HG03103 (cell line): ENCODE results near the gene FAM107B.
"Not testable (repeated sequence)": the region's sequence is repeated elsewhere in the genome, so short reads cannot be mapped to it uniquely, and the experiment has no call there.

ENCODE experiments used
- ATAC-seq: cut with Tn5 transposase; IDR thresholded peaks from one replicate; pipeline ENCODE4 v1.9.1; 2021; ENCODE audit warnings: low read depth; ENCODE audit not compliant: unreplicated experiment

Gene FAM107B

DNA sequence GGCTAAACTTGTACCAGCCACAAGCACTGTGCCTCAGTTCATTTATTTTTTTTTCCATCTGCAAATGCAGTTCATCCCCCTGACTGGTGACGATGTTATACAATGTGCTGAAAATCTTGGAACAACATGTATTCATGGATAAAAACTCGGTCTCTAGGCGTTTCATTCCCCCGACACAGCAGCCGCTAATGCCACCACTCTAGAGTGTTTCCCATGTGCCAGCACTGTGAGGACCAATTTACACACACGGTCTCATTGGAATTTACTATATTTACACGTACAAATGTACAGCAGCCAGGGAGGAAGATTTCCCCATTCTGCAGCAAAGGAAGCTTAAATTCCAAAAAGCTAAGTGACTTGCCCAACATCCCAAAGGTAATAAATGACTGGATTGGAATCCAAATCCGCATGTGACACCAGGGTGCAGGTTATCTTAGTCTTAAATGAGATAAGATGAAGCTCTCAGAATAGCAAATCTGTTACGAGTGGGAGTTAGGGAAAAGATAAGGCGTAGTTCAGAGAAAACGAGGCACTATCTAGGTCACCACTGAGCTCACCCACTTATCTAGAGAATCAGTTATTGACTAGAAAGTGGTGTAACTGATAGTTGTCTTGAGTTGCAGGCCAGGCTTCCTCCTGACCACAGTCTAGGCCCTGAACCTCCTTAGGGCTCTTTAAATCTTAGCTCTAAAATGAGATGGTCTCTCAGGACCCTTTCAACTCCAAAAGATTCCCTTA is 36.7 kb downstream of the FAM107B start:
- ATAC-seq, result no peak

DNA sequence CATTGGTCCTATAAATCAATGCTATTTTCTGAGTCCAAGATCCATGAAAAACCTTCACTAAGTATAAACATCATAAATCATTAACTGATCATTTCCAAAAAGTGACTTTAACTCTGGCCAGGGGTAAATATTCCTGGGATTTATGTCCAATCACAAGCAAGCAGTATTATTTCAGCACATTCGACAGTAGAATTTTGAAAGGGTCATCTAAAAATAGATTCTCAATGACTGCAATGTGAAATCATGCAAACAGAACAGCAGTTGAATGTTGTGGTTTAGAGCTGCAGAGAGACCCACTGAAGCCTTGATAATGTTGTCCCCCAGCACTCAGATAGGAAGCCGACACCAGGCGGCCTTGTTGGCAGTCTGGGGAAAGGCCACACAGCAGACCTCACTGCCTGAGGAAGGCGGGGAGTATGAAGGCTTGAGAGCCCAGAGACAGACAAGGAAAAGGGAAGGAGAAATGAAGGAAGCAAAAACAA is 38.1 kb downstream of the FAM107B start:
- ATAC-seq, result peak; percentile 49

DNA sequence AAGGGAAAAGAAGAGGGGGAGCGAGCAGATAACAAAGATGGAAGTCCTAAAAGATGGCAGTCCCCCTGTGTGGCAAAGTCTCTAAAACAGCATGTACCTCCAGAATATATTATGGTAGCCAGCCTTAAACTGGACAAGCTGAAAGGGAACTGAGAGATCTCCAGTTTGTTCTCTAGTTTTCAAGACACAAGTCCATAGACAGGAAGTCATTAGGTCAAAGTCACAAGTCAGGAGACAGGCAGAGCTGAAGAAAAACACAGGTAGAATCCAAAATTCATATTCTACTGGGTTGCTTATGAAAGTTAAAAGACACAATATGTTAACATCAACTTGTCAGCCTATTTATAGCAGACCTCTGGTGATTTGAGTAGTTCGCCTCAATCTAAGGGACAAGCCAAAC is 38.7 kb downstream of the FAM107B start:
- ATAC-seq, result peak; percentile 51

DNA sequence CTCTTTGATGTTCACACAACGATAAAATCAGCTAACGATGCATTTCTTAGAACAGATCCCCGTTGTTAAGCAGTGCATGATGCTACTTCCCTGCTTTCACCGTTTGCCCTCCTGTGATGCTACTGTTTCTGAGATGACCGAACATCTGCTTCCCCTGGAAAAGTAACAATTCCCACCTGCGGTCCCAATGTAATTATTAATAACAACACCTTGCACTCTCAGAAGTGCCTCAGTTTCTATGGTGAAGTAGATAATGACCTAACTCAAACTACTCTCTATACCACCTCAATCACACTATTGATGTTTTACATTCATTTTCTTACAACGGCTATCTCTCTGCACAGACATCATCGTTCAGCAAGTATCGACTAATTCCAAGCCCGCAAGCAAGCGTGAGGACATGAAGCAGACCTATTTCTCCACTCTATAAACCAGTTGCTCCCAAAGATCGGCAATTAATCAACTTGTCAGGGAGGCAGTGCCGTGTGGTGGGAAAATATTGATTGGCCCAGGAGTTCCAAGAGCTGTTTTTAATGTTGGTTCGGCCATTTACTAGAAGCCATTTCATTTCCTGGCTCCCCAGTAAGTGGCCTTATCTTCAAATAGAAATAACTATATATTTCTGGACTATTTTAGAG is 42.7 kb downstream of the FAM107B start:
- no peak for ATAC-seq

DNA sequence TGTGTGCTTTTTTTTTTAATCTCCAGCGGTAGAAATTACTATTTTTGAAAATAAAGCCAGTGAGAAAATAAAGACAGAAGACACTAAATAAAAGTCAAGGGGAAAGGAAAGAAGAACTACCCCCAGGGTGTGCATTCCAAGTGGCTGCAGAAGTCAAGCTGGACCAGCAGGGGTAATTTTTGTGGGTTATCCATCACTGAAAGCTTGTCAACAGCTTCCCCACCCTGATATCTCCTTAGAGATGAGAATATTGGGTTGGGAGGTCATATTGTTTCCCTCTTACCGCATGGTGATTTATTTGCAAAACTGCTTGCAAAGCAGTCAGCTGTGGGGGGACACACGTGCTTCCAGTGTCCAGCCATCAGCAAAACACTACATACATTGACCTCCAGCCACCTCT is 46.4 kb downstream of the FAM107B start:
- no peak for ATAC-seq

DNA sequence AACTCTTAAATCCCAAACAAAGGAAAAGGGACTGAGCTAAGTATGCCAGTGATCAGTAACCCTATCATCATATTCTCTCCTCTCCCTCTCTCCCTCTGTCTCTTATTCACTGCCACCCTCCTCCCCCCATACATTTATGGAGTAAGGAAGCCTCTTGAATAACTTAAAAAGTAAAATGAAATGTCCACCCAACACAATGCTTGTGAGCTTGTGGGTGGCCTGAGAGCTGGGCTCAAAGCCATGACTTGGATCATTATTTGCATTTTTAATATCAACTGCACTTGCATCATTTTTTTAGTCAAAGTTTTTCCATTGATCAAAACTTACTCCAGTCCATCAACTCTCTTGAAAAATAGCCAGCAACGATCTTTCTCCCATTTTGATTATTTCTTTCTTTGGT is 46.8 kb downstream of the FAM107B start:
- ATAC-seq, result no peak

DNA sequence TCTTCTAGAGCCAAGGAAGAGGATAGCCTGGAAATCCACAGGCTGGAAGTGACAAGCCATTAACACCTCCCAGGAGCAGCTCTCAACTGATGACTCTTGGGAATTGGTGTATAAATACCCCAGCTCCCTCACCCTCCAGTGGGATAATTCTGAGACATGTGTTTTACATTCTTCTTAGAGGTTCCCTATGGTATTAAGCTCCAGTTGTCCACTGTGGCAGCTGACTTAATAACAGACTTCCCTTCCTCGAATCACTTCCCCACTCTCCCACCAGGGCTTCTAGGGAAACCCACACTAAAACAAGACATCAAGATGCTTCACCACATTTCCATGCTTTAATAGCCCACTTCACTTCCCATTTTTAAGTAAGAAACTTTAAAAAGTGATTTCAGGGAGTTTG is 47.2 kb downstream of the FAM107B start:
- no peak for ATAC-seq

DNA sequence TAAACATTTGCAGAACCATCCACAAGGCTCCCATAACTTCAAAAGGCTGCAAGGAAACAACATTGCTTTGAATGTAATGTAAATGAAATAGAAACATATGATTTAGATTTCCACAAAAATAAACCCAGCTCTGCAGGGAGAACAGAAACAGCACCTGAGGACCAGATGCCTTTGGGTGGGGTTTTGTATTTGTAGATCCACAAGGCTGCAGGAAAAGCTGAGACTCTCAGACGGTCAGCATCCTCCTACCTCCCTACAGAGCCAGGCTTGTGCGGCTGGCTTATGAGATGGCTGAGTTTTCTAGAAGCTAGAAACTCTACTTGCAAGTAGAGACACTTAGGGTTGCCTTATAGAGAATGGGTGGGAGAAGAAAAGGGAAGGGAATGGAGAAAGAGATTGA is 49.8 kb downstream of the FAM107B start:
- no peak for ATAC-seq

DNA sequence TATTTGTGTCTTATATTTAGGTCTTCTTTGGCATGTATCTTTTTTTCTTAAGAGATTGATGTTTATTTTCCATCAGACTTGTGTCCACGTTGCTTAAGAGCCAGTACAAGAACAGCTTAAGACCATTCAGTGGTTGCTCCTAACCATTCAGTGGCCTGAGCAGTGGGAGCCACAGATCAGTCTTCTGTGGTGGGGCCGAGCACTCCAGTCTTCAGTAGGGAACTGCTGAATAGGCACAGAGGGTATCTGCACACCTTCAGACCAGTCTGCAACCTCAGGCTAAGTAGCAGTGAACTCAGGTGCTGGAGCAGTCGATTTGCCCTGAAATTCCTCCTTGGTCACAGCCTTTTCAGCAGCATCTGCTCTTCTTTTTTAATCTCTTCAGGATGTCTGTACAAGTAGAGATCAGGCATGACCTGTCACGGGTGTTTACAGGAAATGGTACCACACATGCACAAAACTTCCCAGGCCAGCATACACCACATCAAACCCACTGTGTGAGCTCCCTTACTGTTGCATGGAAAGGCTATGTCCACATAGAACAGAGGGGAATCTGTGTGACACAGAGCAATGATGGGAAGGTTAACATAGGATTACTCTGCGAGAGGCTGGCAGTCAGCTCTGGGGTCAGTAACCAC is 51.5 kb downstream of the FAM107B start:
- ATAC-seq, result no peak

DNA sequence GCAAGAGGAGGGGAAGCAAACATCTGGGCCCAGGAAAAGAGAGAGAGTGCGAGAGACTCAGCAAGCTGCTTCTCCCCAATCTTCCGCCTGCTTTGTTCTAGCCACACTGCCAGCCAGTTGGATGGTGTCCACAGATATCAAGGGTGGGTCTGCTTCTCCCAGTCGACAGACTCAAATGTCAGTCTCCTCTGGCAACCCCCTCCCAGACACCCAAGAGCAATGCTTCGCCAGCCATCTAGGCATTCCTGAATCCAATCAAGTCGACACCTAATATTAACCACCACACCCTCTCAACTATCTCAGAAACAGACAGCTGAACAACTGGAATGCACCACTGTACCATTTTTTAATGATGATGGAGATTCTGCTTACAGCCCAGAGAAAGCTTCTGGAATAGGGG is 57.1 kb downstream of the FAM107B start:
- ATAC-seq, result no peak

DNA sequence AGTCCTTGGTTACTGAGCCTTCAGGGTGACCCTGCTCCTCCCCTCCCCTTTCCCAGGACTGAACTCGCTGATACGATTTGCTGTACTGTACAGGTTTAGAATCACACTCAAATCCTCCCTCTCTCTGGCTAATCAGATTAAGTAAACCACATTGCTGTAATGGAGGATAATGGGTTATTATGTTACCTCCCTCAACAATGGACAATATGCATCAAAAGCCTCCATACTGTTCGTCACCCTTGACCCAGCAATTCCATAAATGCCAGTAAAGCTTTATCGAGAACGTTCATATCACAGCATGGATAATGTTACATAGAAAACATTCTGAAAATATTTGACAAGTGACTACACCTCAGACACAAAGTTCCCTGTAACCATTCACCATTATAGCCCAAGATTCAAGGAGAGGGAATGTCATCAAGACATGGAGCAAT is 61.7 kb downstream of the FAM107B start:
- ATAC-seq, result no peak

DNA sequence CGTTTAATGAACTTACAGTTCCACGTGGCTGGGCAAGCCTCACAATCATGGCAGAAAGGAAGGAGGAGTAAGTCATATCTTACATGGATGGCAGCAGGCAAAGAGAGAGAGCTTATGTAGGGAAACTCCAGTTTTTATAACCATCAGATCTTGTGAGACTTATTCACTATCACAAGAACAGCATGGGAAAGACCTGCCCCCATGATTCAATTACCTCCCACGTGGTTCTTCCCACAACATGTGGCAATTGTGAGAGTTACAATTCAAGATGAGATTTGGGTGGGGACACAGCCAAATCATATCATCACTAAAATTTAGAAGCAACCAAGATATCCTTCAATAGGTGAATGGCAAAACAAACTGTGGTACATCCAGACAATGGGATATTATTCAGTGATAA is 65.4 kb downstream of the FAM107B start:
- ATAC-seq, result not testable (repeated sequence)

DNA sequence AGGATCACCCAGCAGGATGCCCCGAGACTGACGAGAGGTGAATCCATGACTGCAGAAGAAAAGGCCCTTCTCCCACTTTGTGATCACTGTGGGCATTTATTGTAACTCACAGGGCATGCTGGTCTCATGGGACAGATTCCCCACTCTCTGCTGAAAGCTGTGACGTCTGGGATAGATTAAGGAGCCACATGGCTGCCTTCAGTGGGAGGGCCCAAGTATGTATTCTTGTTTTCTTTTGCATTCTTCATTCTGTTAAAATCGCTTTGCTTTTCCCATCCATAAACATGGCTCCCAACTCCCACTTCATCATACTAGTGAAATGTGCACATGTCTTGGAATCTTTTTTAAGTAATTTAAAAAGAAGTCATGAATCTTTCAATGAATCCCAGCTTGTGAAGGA is 67.2 kb downstream of the FAM107B start:
- ATAC-seq, result no peak

DNA sequence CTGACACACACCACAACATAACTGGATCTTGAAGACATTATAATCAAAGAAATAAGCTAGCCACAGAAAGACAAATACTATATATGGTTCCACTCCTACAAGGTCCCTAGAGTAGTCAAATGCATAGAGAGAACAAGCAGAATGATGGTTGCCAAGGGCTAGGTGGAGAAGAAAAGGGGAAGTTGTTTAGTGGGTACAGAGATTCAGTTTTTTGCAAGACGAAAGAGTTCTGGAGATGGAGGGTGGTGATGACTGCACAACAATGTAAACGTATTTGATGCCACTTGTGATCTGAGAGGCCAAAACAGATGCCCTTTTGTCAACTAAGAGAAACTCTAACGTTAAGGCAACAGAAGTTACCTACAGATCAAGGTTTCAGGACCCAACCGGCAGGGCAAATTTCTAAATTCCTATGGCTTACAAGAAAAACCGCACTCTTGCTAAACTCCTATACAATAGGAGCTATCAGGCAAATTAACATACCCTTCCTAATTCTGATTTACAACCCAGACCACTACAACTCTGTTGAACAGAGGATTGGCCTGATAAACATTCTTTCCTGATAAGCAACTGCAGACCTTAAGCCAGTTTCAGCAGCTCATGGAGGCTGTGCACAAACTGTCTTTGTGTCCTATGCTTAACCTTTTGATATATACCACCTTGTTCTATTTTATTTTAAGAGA is 69.0 kb downstream of the FAM107B start:
- no peak for ATAC-seq

DNA sequence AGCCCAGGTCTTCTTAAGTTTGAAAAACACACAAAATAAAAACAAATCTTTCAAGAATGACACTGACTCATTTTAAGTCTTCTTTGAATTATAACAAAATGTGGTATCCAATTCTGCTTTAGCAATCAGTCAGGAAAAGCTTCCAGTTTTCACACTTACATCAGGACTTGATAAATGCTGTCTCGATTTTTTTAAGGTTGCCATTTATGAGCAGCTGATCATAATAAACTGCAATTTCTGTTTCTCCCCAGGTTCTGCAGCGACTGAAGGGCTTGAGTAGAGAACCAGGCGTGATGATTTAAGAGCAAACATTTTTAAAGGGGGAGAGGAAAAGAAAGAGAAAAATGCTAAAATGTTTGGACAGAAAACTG is 71.1 kb downstream of the FAM107B start:
- no peak for ATAC-seq

DNA sequence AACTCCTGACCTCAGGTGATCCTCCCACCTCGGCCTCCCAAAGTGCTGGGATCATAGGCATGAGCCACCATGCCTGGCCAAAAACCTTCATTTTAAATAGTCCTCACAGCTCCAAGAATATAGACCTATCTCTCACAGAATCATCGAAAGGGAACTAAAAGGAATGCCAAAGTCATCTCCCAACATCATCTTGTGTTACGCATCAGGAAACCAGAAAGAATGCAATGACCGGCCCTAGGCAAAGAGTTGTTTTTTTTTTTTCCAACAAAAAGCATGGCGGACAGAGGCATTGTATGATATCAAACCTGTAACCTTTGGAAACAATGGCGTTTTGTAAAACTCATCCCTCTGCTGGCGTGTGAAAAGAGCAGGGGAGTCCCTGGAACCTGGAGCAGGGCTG is 73.2 kb downstream of the FAM107B start:
- ATAC-seq, result no peak

DNA sequence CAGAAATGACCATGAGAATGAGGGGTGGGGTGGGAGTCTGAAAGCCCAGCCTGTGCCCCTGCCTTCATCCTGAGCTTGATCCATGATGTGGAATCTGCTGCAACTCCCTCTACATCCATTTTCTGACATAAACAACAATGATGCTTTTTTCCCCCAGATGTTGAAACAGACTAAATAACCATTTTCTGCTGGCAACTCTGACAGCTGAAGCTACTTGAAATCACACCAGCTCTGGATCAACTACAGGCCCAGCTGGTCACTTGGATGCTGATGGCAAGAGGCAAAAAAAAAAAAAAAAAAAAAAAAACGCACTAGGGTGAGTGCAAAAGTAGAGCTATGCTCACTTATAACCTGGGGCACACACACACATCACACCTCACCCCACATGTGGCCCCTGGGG is 74.2 kb downstream of the FAM107B start:
- no peak for ATAC-seq

DNA sequence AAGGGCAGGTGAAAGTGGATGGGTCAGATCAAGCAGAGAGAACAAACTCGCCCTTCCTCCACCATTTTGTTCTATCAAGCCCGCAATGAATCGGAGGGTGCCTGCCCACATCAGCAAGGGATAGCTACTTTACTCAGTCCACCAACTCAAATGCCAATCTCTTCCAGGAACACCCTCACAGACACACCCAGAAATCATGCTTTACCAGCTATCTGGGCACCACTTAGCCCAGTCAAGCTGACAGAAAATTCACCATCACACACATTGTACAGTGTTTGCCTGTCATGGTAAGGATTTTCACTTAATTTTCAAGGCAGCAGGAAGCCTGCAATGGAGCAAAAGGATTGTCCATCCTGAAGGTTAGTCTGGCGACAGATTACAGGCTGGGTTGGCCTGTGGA is 75.2 kb downstream of the FAM107B start:
- no peak for ATAC-seq

DNA sequence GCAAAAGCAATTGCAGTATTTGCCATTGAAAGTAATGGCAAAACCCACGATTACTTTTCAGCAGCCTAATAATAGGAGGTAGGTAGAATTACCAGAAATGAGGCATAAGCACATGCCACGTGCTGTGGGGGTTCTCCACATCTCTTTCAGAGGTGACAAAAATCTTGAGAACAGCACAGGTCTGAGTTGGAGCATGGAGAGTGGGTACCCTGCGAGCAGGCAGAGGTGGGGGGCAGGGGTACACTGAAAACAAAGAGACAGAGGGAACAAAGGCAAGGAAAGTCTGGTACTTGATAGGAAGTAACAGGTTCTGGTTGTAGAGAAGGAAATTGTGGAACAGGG is 75.9 kb downstream of the FAM107B start:
- no peak for ATAC-seq

DNA sequence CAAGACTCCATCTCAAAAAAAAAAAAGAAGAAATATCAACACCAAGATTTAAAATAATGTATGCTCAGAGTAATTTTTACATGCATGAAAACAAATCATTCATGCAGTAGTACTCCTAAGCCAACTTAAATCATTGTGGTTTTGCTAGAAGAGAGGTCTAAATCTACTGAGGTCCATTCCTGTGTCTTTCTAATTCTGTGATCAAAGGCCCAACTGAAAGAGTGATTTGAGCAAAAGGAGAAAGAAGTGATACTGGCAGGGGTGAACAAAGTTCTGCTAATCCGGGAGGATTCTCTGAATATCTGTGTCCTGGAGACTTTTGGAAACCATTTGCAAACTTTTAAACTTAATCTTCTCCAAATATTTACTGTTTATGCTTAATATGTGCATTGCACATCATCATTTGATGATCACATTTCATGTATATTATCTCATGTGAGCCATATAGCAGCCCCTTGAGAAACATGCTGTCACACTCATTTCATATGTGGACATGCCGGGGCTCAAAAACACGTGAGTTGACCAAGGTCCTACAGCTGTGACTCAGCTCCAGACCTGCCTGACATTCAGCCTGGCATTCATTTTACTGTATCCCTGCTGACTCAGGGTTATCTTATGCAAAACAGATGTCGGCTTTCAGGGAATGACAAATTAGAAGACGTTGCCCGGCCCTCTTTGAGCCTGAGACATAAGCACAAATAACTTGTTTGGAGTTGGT is 76.4 kb downstream of the FAM107B start:
- no peak for ATAC-seq

DNA sequence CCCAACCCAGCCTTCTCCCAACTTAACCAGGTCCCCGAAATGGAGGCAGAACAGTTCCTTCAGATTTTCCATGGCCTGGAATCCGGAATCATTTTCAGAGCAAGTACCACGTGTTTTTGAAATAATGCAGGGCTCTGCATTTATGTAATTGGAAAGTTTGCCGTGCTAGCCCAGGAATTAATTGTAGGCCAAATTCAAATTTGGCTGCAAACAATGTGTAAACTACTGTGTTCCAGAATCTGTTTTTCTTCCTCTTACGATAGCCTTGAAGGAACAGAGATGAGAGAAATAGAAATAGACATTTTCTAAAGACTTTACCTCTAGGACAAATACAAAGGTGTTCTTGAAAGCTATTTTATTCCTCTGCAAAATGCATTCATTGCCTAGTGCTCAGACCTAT is 77.4 kb downstream of the FAM107B start:
- ATAC-seq, result no peak
